ENCODE data around the gene ME1.
A peak's percentile ranks its signal among the peaks of the same experiment; 100 is the strongest.
"Not testable (repeated sequence)": the region's sequence is repeated elsewhere in the genome, so short reads cannot be mapped to it uniquely, and the experiment has no call there.

The ME1 gene

DNA sequence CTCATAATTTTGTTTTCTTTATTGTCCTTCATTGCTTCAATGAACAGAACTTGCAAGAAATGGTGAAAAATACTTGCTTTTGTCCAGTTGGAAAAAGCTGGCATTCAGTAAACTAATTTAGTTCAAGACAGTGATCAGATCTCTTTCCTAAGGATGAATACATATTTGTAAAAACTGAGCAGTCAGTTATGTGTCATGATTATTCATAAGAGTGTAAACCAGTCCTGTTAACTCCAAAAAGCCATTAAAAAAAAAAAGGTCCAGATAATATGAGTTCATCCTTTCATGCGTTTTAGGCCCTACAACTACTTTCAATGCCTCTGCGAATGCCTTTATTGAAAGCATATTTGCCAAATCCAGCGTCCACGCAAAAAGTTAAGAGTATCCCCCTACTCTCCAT, 238.4 kb downstream of the ME1 start:
- Histone ChIP-seq H3K9ac (ENCODE audit: low read depth, low read length) (peak overlapping the region; percentile 74), H3K4me1 (ENCODE audit: insufficient read depth, low read length) (no peaks in the 10 kb centered on the region), H3K36me3 (ENCODE audit: insufficient read depth, low read length) (peaks cover 2% of the 10 kb centered on the region), H3K9me3 (ENCODE audit: control insufficient read depth, insufficient read depth, low read length) (no peaks in the 10 kb centered on the region)

DNA sequence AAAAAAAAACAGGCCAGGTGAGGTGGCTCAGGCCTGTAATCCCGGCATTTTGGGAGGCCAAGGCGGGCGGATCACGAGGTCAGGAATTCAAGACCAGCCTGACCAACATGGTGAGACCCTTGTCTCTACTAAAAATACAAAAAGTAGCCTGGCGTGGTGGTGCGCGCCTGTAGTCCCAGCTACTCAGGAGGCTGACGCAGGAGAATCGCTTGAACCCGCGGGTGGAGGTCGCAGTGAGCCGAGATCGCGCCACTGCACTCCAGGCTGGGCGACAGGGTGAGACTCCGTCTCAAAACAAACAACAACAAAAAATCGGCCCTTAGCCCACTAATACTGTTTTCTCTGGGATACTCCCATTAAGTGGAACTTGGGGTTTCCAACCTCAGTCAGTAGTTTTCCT, 238.9 kb downstream of the ME1 start:
- peak overlapping the region; percentile 74; the same call in 1 of the 2 replicates for H3K9ac ChIP-seq (ENCODE audit: low read depth, low read length)
- not testable (repeated sequence) for H3K9me3 ChIP-seq (ENCODE audit: control insufficient read depth, insufficient read depth, low read length); H3K4me1 ChIP-seq (ENCODE audit: insufficient read depth, low read length); H3K36me3 ChIP-seq (ENCODE audit: insufficient read depth, low read length)

DNA sequence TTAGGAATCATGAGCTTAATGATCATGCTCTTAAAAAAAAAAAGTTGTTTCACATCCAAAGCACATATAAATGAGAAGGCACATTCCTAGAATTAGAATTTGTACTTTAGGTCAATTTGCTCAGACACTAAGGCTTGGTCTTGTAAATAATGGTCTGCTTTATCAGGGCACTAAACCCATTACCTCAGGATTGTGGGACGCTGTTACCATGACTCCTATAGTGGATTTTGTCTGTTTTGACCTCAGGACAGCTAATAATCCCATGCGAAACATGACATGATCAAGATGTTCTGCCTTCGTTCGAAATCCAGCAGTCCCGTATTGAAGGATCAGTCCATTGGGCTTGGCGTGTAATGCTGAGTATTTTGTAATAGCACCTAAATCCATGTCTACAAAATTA, 240.2 kb downstream of the ME1 start:
- H3K4me1 ChIP-seq (ENCODE audit: insufficient read depth, low read length): no peaks in the 10 kb centered on the region
- no peak overlapping the region for H3K9ac ChIP-seq (ENCODE audit: low read depth, low read length)
- peaks cover 7% of the 10 kb centered on the region; the same call in 1 of the 2 replicates for H3K36me3 ChIP-seq (ENCODE audit: insufficient read depth, low read length)
- H3K9me3 ChIP-seq (ENCODE audit: control insufficient read depth, insufficient read depth, low read length): no peaks in the 10 kb centered on the region

DNA sequence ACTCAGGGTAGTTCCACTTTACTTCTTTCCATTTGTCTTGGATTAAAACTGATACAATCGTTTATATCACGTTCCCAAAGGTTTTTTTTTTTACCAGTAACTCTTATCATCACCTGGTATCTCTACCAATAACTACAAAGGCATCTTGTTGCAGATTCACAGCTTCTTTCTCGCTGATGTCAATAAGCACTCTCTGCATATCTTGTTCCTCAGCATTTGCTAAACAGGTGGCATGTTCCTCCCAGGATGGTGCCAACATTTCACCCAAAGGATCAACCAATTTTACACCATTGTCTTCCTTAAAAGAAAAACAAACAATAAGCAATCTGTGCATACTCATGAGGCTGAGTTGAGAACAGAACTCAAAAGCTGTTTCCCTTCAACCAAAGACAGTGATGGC, 242.3 kb downstream of the ME1 start:
- peaks cover 11% of the 10 kb centered on the region for H3K36me3 ChIP-seq (ENCODE audit: insufficient read depth, low read length)
- H3K4me1 ChIP-seq (ENCODE audit: insufficient read depth, low read length): no peaks in the 10 kb centered on the region
- no peak overlapping the region for H3K9ac ChIP-seq (ENCODE audit: low read depth, low read length)
- H3K9me3 ChIP-seq (ENCODE audit: control insufficient read depth, insufficient read depth, low read length): no peaks in the 10 kb centered on the region

DNA sequence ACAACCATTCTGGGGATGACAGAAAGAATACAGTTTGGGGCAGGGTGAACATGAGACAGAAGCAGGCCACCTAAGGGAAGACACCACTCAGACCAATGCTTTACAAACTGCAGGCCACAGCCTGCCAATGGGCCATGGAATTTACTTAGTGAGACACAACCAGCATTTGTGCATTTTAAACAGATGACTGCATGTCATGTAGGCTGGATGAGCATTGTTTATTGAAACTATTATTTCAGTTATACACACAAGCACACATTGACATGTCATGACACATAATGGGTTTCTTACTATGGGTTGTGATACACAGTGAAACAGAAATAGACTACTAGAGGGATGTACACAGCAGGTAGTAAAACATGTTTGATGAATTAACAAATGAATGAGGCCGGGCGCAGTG, 245.8 kb downstream of the ME1 start:
- H3K36me3 ChIP-seq (ENCODE audit: insufficient read depth, low read length): peaks cover 30% of the 10 kb centered on the region

DNA sequence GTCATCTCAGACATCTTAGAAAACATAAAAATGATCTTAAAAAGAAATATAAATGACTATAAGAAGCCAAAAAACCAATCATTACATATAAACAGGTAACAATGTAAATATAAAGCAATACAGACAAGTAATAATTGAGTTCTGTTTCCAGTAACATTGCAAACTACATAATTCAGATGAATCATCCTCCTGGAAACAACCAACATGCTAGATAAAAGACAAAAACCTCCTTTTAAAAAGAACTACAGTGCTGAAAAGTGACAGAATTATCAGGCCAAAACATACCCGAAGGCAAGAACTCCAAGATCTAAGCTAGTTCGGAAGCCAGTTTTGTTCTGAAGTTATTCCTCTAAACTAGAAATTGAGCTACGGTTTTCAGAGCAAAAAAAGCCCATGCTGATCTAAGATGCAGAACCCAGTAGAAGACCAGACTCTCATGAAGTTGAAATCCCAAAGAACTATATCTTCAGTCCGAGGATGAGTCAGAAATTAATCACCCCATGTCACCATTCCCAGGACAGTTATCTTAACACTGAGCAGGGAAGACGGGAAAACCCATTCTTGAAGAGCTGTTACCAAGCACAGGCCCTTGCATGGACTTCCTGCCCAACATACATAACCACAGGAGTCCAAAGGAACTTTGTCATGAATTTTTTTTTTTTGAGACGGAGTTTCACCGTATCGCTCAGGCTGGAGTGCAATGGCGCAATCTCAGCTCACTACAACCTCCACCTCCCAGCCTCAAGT, 247.6 kb downstream of the ME1 start:
- H3K9ac ChIP-seq (ENCODE audit: low read depth, low read length): no peak overlapping the region
- H3K36me3 ChIP-seq (ENCODE audit: insufficient read depth, low read length): peaks cover 29% of the 10 kb centered on the region

More for the DNA sequence above, 245.8 kb downstream of the ME1 start:
- Histone ChIP-seq H3K9ac (ENCODE audit: low read depth, low read length) (no peak overlapping the region), H3K9me3 (ENCODE audit: control insufficient read depth, insufficient read depth, low read length) (no peaks in the 10 kb centered on the region), H3K4me1 (ENCODE audit: insufficient read depth, low read length) (0 out of 2 replicates have a peak, but pooled peaks cover 3% of the 10 kb centered on the region)

DNA sequence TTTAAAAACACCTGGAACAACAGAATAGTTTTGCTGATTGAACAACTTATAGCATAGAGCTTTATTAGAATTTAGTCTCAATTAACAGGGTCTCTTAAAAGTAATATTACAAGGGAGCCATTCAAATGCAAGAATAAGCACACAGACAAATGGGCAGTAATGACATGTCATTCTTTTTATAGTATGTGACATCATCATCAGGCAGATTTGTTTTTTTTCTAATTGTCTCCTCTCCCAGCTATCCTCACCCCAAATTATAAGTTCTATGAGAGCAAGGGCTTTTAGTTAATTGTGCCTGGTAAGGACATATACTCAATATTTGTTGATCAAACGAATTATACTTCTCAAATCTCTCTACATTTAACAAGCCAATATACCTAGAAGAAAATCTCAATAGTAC, 248.7 kb downstream of the ME1 start:
- Histone ChIP-seq H3K9ac (ENCODE audit: low read depth, low read length) (no peak overlapping the region), H3K36me3 (ENCODE audit: insufficient read depth, low read length) (peaks cover 28% of the 10 kb centered on the region), H3K4me1 (ENCODE audit: insufficient read depth, low read length) (0 out of 2 replicates have a peak, but pooled peaks cover 3% of the 10 kb centered on the region), H3K9me3 (ENCODE audit: control insufficient read depth, insufficient read depth, low read length) (no peaks in the 10 kb centered on the region)

More for the DNA sequence above, 247.6 kb downstream of the ME1 start:
- H3K4me1 ChIP-seq (ENCODE audit: insufficient read depth, low read length): 0 out of 2 replicates have a peak, but pooled peaks cover 3% of the 10 kb centered on the region
- no peaks in the 10 kb centered on the region for H3K9me3 ChIP-seq (ENCODE audit: control insufficient read depth, insufficient read depth, low read length)

DNA sequence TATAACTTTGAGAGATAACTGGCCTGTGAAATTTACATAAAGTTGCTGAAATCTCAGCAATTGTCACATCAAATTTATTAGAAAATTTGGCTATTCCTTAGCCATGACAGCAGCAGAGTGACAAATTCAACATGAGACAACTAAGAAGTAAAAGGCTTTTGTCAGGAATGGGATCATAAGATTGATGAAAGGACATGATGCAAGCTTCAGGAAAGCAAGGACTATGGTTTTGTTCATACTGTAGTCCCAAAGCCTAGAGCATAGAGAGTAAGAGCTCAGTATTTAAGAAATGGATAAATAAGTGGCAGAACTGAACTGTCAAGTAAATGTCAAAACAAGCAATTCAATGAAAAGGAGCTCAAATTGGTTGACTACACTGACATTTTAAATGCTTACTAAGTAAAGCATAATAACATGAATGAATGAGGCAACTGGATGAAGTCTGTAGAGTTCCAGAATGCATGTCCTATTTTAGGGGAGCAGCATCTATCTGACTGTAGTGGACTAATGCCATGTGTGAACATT, 250.4 kb downstream of the ME1 start:
- no peaks in the 10 kb centered on the region for H3K9me3 ChIP-seq (ENCODE audit: control insufficient read depth, insufficient read depth, low read length)
- H3K36me3 ChIP-seq (ENCODE audit: insufficient read depth, low read length): peaks cover 31% of the 10 kb centered on the region
- 0 out of 2 replicates have a peak, but pooled peaks cover 3% of the 10 kb centered on the region for H3K4me1 ChIP-seq (ENCODE audit: insufficient read depth, low read length)
- H3K9ac ChIP-seq (ENCODE audit: low read depth, low read length): no peak overlapping the region

DNA sequence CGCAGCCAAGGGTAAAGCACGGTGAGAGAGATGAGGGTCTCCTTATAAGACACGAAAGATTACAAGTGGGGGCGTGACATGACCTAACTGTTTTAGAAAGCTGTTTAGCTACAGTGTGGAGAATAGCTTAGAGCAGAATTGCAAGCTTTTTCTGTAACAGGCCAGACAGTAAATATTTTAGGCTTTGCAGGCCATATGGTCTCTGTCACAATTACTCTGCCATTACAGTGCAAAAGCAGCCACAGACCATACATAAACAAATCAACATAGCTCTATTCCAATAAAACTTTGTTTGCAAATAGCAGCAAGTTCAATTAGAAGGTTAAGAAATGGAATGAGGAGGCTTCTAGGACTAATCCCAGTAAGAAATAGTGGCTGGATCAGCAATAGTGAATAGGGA, 254.6 kb downstream of the ME1 start:
- 0 out of 2 replicates have a peak, but pooled peaks cover under 1% of the 10 kb centered on the region for H3K4me1 ChIP-seq (ENCODE audit: insufficient read depth, low read length)
- peaks cover 32% of the 10 kb centered on the region for H3K36me3 ChIP-seq (ENCODE audit: insufficient read depth, low read length)
- no peak overlapping the region for H3K9ac ChIP-seq (ENCODE audit: low read depth, low read length)
- no peaks in the 10 kb centered on the region for H3K9me3 ChIP-seq (ENCODE audit: control insufficient read depth, insufficient read depth, low read length)

DNA sequence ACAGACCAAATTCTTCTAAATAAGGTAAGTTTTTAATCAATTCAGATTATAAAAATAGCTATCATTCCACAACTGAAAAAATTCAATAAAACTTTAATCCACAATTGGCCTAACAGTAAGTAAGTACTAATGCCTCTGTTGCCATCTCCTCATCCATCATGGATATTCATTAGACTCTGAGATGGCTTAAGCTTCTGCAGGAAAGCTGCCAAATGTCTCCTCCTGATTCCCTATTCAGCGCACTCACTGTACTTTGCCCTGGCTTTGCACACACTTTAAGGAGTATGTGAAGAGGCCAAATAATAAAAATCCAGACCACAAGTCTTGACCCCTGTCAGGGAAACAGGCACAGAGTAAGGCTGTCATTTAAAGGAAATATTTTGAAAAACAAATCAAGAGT, 261.3 kb downstream of the ME1 start:
- H3K4me1 ChIP-seq (ENCODE audit: insufficient read depth, low read length): no peaks in the 10 kb centered on the region
- no peaks in the 10 kb centered on the region for H3K9me3 ChIP-seq (ENCODE audit: control insufficient read depth, insufficient read depth, low read length)
- peaks cover 38% of the 10 kb centered on the region for H3K36me3 ChIP-seq (ENCODE audit: insufficient read depth, low read length)
- no peak overlapping the region for H3K9ac ChIP-seq (ENCODE audit: low read depth, low read length)

DNA sequence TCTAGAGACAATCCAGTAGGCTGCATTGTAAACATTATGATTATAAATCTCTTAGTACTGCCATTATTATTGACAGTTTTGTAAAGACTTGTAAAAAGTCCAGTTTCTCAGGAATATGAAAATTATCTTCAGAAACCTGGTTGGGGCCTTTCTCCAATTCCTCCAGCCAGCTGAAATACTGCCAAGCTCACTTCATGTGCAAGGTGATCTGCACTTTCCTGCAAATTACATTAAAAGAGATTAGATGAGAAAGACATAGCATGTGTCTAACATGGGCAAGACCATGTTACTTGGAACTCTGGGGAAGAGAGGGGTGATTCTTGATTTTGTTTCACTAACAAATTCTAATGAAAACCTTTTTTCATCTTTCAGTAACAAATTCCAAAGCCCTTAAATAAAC, 261.7 kb downstream of the ME1 start:
- peaks cover 36% of the 10 kb centered on the region for H3K36me3 ChIP-seq (ENCODE audit: insufficient read depth, low read length)
- no peaks in the 10 kb centered on the region for H3K9me3 ChIP-seq (ENCODE audit: control insufficient read depth, insufficient read depth, low read length)
- no peaks in the 10 kb centered on the region for H3K4me1 ChIP-seq (ENCODE audit: insufficient read depth, low read length)

DNA sequence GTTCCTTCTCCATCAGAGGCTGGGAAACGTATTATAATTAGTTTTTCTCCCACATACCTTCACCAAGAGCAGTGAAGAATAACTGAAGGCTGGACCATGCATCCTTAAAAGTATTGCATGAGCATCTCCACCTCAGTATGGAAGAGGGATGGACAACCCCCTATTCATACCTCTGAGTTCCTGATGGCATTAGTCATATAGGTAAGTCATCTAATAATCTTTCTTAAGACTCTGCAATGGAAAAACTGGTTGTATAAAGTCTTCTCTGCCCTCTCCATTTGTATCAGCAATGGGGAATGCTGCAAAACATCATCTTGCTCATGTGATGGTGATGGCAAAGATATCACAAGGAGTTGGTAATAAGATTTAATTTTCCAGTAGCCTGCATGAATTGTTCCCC, 262.3 kb downstream of the ME1 start:
- Histone ChIP-seq H3K36me3 (ENCODE audit: insufficient read depth, low read length) (peaks cover 35% of the 10 kb centered on the region), H3K4me1 (ENCODE audit: insufficient read depth, low read length) (no peaks in the 10 kb centered on the region), H3K9me3 (ENCODE audit: control insufficient read depth, insufficient read depth, low read length) (no peaks in the 10 kb centered on the region), H3K9ac (ENCODE audit: low read depth, low read length) (no peak overlapping the region)

More for the DNA sequence above, 261.7 kb downstream of the ME1 start:
- H3K9ac ChIP-seq (ENCODE audit: low read depth, low read length): no peak overlapping the region

DNA sequence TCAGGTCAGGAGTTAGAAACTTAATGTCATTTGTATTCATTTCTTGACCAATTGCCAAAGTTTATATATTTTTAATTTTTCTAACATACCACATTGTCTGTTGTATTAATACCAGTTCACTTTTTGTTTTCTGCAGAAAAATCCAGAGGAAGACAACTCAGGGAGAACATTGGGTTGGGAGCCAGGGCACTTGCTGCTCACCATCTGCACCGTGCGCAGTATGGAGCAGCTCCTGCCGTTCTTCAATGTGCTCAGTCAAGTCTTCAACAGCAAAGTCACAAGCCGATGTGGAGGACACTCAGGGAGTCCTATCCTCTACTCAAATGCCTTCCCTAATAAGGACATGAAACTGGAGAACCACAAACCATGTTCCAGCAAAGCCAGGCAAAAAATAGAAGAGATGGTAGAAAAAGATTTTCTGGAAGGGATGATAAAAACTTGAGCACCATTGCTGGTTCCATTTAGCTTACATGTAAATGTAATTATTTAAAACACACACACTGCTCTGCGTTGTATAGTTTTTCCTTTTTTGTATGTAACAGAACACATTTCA, 263.0 kb downstream of the ME1 start:
- Histone ChIP-seq H3K9ac (ENCODE audit: low read depth, low read length) (no peak overlapping the region), H3K9me3 (ENCODE audit: control insufficient read depth, insufficient read depth, low read length) (no peaks in the 10 kb centered on the region), H3K36me3 (ENCODE audit: insufficient read depth, low read length) (peaks cover 33% of the 10 kb centered on the region), H3K4me1 (ENCODE audit: insufficient read depth, low read length) (no peaks in the 10 kb centered on the region)
